Stimulated activated naive CD8-positive, alpha-beta T cell treated with anti-CD3 and anti-CD28 coated beads, Interleukin-15, amount 100 ng/mL, for 72 hours (primary cell): ENCODE measurements around the gene PPP1R1C.

Experiments
- ATAC-seq: fragments of 150-1000 bp; cut with Tn5 transposase; 2 replicates; pipeline ENCODE4 v1.10.0; 2021; ENCODE audit warnings: mild to moderate bottlenecking, moderate library complexity
- DNase-seq, 2 donors: peaks; one replicate each; pipeline ENCODE4 v3.0.0; 2021 to 2022
- H3K27ac Mint-ChIP-seq, 2 donors: one replicate each; pipeline ENCODE4 v1.8.0; 2022; ENCODE audit warnings: mild to moderate bottlenecking in 2 of 2, mixed read lengths in 2 of 2, moderate library complexity in 2 of 2
- H3K27me3 Mint-ChIP-seq: one replicate; pipeline ENCODE4 v1.8.0; 2022; ENCODE audit warnings: mixed read lengths
- H3K4me1 Mint-ChIP-seq: one replicate; pipeline ENCODE4 v1.8.0; 2022; ENCODE audit warnings: mild to moderate bottlenecking, mixed read lengths
- H3K4me3 Mint-ChIP-seq, 2 donors: one replicate each; pipeline ENCODE4 v1.8.0; 2022; ENCODE audit warnings: mild to moderate bottlenecking in 2 of 2, mixed read lengths in 2 of 2, moderate library complexity in 1 of 2
- H3K9me3 Mint-ChIP-seq, 2 donors: one replicate each; pipeline ENCODE4 v1.8.0; 2022; ENCODE audit warnings: mixed read lengths in 2 of 2

The PPP1R1C gene

GRCh38 chr2:182142062-182142461, 156.4 kb downstream of the PPP1R1C start:
- DNase-seq (no peak), ATAC-seq (no peak)
- Mint-ChIP-seq H3K4me1 (no peaks in the 10 kb centered on the region), H3K9me3 (no peaks in the 10 kb centered on the region), H3K27me3 (peaks cover 16% of the 10 kb centered on the region), H3K27ac (no peak overlapping the region), H3K4me3 (no peak overlapping the region)

GRCh38 chr2:182144041-182144775, 158.6 kb downstream of the PPP1R1C start:
- Mint-ChIP-seq H3K4me3 (no peak overlapping the region), H3K4me1 (no peaks in the 10 kb centered on the region), H3K27ac (no peak overlapping the region), H3K9me3 (no peaks in the 10 kb centered on the region), H3K27me3 (no peaks in the 10 kb centered on the region)
- no peak for ATAC-seq
- DNase-seq = no peak

GRCh38 chr2:182144776-182145165, 159.1 kb downstream of the PPP1R1C start:
- H3K9me3 Mint-ChIP-seq = no peaks in the 10 kb centered on the region
- no peak overlapping the region for H3K4me3 Mint-ChIP-seq
- H3K27ac Mint-ChIP-seq = no peak overlapping the region
- ATAC-seq (no peak), DNase-seq (no peak)
- no peaks in the 10 kb centered on the region for H3K27me3 Mint-ChIP-seq
- H3K4me1 Mint-ChIP-seq = no peaks in the 10 kb centered on the region

- ATAC-seq (no peak), DNase-seq (no peak)
- no peaks in the 10 kb centered on the region for H3K9me3 Mint-ChIP-seq
- no peaks in the 10 kb centered on the region for H3K4me1 Mint-ChIP-seq
- no peak overlapping the region for H3K4me3 Mint-ChIP-seq
- no peaks in the 10 kb centered on the region for H3K27me3 Mint-ChIP-seq
- no peak overlapping the region for H3K27ac Mint-ChIP-seq
Observed at GRCh38 chr2:182148344-182148743, 162.7 kb downstream of the PPP1R1C start.

DNA sequence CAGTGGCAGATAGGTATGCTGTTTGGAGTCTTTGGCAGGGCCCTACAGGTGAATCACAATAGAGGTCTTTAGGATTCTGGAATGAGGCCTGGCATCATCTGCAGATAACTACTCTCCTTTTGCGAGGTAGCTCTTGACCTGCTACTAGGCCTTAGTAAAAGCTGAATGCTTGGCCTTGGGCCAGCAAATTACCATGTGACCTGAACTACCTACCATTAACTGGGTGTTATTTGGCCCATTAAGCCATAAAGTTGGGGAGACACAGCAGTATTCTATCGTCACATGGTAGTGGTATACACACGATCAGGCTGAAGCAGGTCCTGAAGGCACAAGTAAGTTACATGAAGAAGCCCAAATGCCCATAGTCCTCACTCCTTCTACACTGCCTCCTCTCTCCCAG, 178.2 kb downstream of the PPP1R1C start:
- Mint-ChIP-seq H3K4me1 (no peaks in the 10 kb centered on the region), H3K27ac (no peak overlapping the region), H3K27me3 (peaks cover 13% of the 10 kb centered on the region), H3K4me3 (no peak overlapping the region), H3K9me3 (no peaks in the 10 kb centered on the region)
- DNase-seq = no peak
- ATAC-seq = no peak

DNA sequence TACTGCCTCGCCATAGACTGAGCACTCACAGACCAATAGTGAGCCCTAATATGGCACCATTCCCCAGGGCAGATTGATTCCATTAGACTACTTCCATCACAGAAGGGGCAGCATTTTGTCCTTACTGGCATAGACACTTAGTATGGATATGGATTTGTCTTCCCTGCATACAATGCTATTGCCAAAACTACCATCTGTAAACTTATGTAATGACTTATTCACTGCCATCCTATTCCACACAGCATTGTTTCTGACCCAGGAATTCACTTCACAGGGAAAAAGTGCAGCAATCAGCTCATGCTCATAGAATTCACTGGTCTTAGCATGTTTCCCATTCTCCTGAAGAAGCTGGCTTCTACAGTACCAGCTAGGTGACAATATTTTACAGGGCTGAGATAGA, 179.0 kb downstream of the PPP1R1C start:
- no peaks in the 10 kb centered on the region for H3K4me1 Mint-ChIP-seq

GRCh38 chr2:182165202-182165601, 179.5 kb downstream of the PPP1R1C start:
- peaks cover 13% of the 10 kb centered on the region for H3K27me3 Mint-ChIP-seq
- no peak overlapping the region for H3K4me3 Mint-ChIP-seq
- no peak for ATAC-seq
- H3K4me1 Mint-ChIP-seq = no peaks in the 10 kb centered on the region
- H3K27ac Mint-ChIP-seq = no peak overlapping the region
- H3K9me3 Mint-ChIP-seq = no peaks in the 10 kb centered on the region
- DNase-seq = no peak

More for the DNA sequence above, 179.0 kb downstream of the PPP1R1C start:
- Mint-ChIP-seq H3K4me3 (no peak overlapping the region), H3K9me3 (no peaks in the 10 kb centered on the region), H3K27ac (no peak overlapping the region), H3K27me3 (peaks cover 13% of the 10 kb centered on the region)
- ATAC-seq (no peak), DNase-seq (no peak)

- H3K4me1 Mint-ChIP-seq = no peaks in the 10 kb centered on the region
- no peaks in the 10 kb centered on the region for H3K9me3 Mint-ChIP-seq
- no peak overlapping the region for H3K4me3 Mint-ChIP-seq
- H3K27ac Mint-ChIP-seq = no peak overlapping the region
- DNase-seq (no peak), ATAC-seq (no peak)
- peaks cover 13% of the 10 kb centered on the region for H3K27me3 Mint-ChIP-seq
Observed at GRCh38 chr2:182166406-182166805, 180.8 kb downstream of the PPP1R1C start.

- Mint-ChIP-seq H3K27me3 (peaks cover 13% of the 10 kb centered on the region), H3K4me1 (no peaks in the 10 kb centered on the region), H3K9me3 (no peaks in the 10 kb centered on the region), H3K27ac (no peak overlapping the region), H3K4me3 (no peak overlapping the region)
- ATAC-seq = no peak
- DNase-seq = no peak
Observed at GRCh38 chr2:182166841-182167240, 181.2 kb downstream of the PPP1R1C start.
